GM11168 (cell line): ENCODE results near the gene RPS13.
"Not testable (repeated sequence)": the region's sequence is repeated elsewhere in the genome, so short reads cannot be mapped to it uniquely, and the experiment has no call there.

ENCODE experiments used
- in situ Hi-C: fragments of 300-500 bp; cut with MboI; formaldehyde crosslinking; loops from one replicate; pipeline ENCODE4 v1.12.0; 2022; ENCODE audit warnings: low sequenced_read_pairs; ENCODE audit not compliant: unreplicated experiment

RPS13 gene

GRCh38 chr11:17077520-17078401, at the start of gene RPS13:
RPS13 (minus strand) TSS chr11:17077667; CDS start chr11:17077641, 26 bp downstream.
- in situ Hi-C loops = no loop called here

- in situ Hi-C loops = no loop called here
Measured at GRCh38 chr11:17121981-17122380, 44.5 kb upstream of the RPS13 start.

GRCh38 chr11:17117262-17117661, 39.8 kb upstream of the RPS13 start:
- in situ Hi-C loops = no loop called here

- in situ Hi-C loops = no loop called here
Measured at GRCh38 chr11:17116117-17116516, 38.6 kb upstream of the RPS13 start.

GRCh38 chr11:17107745-17108144, 30.3 kb upstream of the RPS13 start:
- in situ Hi-C loops = not testable (repeated sequence)

- in situ Hi-C loops = not testable (repeated sequence)
Measured at GRCh38 chr11:17105404-17106040, 28.1 kb upstream of the RPS13 start.

GRCh38 chr11:17102462-17102861, 25.0 kb upstream of the RPS13 start:
- in situ Hi-C loops = no loop called here

GRCh38 chr11:17098658-17099057, 21.2 kb upstream of the RPS13 start:
- in situ Hi-C loops = no loop called here

GRCh38 chr11:17098038-17098437, 20.6 kb upstream of the RPS13 start:
- in situ Hi-C loops = no loop called here

GRCh38 chr11:17085976-17086375, 8.5 kb upstream of the RPS13 start:
- in situ Hi-C loops = not testable (repeated sequence)

GRCh38 chr11:17077240-17077519, 287 bp downstream of the RPS13 start:
- in situ Hi-C loops = no loop called here

- in situ Hi-C loops = no loop called here
Measured at GRCh38 chr11:17076517-17077239, 789 bp downstream of the RPS13 start.

- in situ Hi-C loops = no loop called here
Measured at GRCh38 chr11:17075506-17075905, 2.0 kb downstream of the RPS13 start.

GRCh38 chr11:17073370-17074027, 4.0 kb downstream of the RPS13 start:
- in situ Hi-C loops = no loop called here

GRCh38 chr11:17067417-17067816, 10.1 kb downstream of the RPS13 start:
- in situ Hi-C loops = loop anchor here (5.0 to 10.0 kb wide), 2 partner anchors 130 to 243 kb away; no protein-coding TSS in a partner anchor

GRCh38 chr11:17066691-17067090, 10.8 kb downstream of the RPS13 start:
- in situ Hi-C loops = loop anchor here (5.0 to 10.0 kb wide), 2 partner anchors 129 to 242 kb away; no protein-coding TSS in a partner anchor

- in situ Hi-C loops = loop anchor here (10.0 kb wide), 1 partner anchor 239 kb away; no protein-coding TSS in a partner anchor
Measured at GRCh38 chr11:17063171-17064002, 14.1 kb downstream of the RPS13 start.

- in situ Hi-C loops = not testable (repeated sequence)
Measured at GRCh38 chr11:17051146-17051545, 26.3 kb downstream of the RPS13 start.

GRCh38 chr11:17048491-17048890, 29.0 kb downstream of the RPS13 start:
- in situ Hi-C loops = not testable (repeated sequence)
